Small intestine (tissue), 7 donors: ENCODE results near the gene ORAI2. TPM values are rescaled to one million over a fixed set of nuclear protein-coding genes. Genes with fewer than 3 reads are reported as not detected.

ENCODE experiments used
- DNase-seq, 2 donors: peaks; one replicate each; pipeline versions ENCODE4 v3.0.0 to v3.0.0-alpha.2; 2013
- FAIRE-seq: peaks from 2 replicates; lab custom pipeline; 2012; peaks lifted over from hg19 to GRCh38; lab: Jason Lieb, UNC
- H3K27ac ChIP-seq, 3 donors: one replicate each; pipeline ENCODE4 v1.5.1; 2013; ENCODE audit warnings: low read length in 2 of 3, mild to moderate bottlenecking in 2 of 3, control low read depth in 1 of 3, inconsistent platforms in 1 of 3, low read depth in 1 of 3, moderate library complexity in 1 of 3
- H3K27me3 ChIP-seq, 3 donors: one replicate each; pipeline ENCODE4 v1.6.1; 2013; ENCODE audit warnings: low read length in 3 of 3, inconsistent platforms in 1 of 3; ENCODE audit not compliant: control insufficient read depth in 3 of 3, insufficient read depth in 3 of 3
- H3K36me3 ChIP-seq, 3 donors: one replicate each; pipeline ENCODE4 v1.6.1; 2013; ENCODE audit warnings: low read length in 3 of 3, inconsistent platforms in 1 of 3, low read depth in 1 of 3, mild to moderate bottlenecking in 1 of 3, moderate library complexity in 1 of 3; ENCODE audit not compliant: control insufficient read depth in 3 of 3, insufficient read depth in 2 of 3
- H3K4me1 ChIP-seq, 3 donors: one replicate each; pipeline ENCODE4 v1.6.1; 2013; ENCODE audit warnings: low read length in 2 of 3, inconsistent platforms in 1 of 3, low read depth in 1 of 3, mild to moderate bottlenecking in 1 of 3, moderate library complexity in 1 of 3; ENCODE audit not compliant: control insufficient read depth in 3 of 3, insufficient read depth in 2 of 3
- H3K4me3 ChIP-seq, 3 donors: one replicate each; pipeline ENCODE4 v1.5.1; 2013; ENCODE audit warnings: low read length in 3 of 3, control low read depth in 1 of 3, inconsistent platforms in 1 of 3, low read depth in 1 of 3, mild to moderate bottlenecking in 1 of 3, moderate library complexity in 1 of 3
- H3K9me3 ChIP-seq, 2 donors: one replicate each; pipeline ENCODE4 v1.6.1; 2013; ENCODE audit warnings: low read depth in 1 of 2, low read length in 1 of 2; ENCODE audit not compliant: control insufficient read depth in 2 of 2, insufficient read depth in 1 of 2
- WGBS, 3 donors: extraction: QIAGEN DNeasy Blood & Tissue Kit; methylation state at CpG; one replicate each; pipeline ENCODE4 v1.1.7; 2013; 5-methylcytosine and 5-hydroxymethylcytosine counted together
- polyA plus RNA-seq, 4 donors: library from polyadenylated mRNA; stranded (reverse) in 3 of 4; unstranded in 1 of 4; fragments of 200-250 nt in 3 of 4; fragments of 120-200 nt in 1 of 4; gene quantifications; one replicate each; pipeline versions ENCODE4 v1.2.1 to v1.2.3, GENCODE V29; 2013
- donor health status: healthy with polysubstance abuse.
- donor health status: control.
- donor health status: control.
- donor health status: Bipolar disorder and iron deficiency.
- donor health status: healthy.

Gene ORAI2
- polyA plus RNA-seq, 4 donors = 0.89 to 8.8 (median 5.4) TPM

DNA sequence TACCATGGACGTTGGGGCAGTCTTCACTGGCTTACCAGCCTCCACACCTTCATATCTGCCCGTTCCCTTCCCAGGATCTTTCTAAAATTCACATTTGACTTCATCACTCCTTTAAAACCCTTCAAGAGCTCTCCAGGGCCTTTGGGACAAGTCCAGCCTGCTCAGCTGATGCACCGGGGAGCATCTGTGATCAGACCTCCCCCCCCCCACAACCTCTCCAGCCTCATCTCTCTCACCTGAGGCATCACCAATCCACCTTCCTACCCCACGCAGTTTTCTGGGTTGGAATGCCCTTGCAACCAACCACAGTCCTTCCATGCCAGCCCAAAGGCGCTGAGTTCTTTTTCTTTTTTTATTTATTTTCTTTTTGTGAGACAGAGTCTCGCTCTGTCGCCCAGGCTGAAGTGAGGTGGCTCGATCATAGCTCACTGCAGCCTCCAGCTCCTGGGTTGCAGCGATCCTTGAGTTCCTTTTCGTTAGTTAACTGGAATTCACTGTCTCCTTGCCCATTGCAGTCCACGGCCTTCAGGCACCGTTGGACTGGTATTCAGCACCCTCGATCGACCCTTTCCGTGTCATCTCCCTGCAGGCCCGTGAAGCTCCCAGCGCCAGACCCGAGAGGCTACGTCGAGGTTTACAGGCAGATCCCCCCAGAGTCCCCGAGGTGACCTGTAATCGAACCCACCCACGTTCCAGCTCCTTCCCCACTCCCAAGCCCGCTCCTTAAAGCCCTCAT lies 30.6 kb downstream of the ORAI2 start:
- FAIRE-seq (no peak), DNase-seq (peak in 1 of 2 donors; percentile 14)

DNA sequence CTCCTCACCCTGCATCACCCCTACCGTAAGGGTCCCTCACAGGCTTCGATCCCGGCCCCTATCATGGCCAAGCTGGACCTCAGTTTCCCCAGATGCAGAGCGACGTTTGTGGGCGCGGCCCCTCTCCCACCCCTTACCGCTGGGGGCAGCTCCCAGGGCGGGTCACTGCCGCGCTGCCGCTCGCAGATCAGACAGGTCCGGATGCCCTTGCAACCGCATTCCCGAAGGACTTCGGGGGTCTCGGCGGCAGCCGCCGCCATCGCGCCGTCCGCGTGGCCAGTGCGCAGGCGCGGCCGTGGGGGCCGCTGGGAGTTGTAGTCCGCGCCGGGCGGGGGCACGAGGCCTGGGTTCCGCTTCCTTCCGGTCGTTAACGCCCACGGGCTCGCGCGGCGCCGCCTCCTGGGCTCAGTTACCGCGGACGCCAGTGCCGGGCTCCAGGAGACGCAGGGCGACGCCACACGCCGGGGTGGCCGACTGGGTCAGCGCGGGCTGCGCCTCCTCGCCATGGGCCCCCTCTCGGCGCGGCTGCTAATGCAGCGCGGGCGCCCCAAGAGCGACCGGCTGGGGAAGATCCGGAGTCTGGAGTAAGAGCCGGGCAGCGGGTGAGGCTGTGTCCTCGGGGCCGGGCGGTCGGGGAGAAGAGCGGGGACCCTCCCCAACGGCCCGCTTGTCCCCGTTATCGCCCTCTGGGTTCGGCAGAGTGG lies 31.4 kb downstream of the ORAI2 start, which contains the start of the genes ALKBH4 and LRWD1:
TSS of gene ALKBH4 (minus strand) at position 287 of the 704 bp plus-strand sequence. CDS start at position 260, 27 bp downstream.
TSS of gene LRWD1 (plus strand) at position 408 of the 704 bp plus-strand sequence. CDS start at position 505, 97 bp downstream.
- Histone ChIP-seq H3K36me3 (peaks cover 0 to 37% (median 0%) of the 10 kb centered on the region in 3 donors), H3K4me3 (peak within 1 kb of the TSS; percentile 65 to 98 (median 73)), H3K27me3 (no peaks in the 10 kb centered on the region), H3K9me3 (no peaks in the 10 kb centered on the region), H3K4me1 (peaks cover 7 to 11% (median 9%) of the 10 kb centered on the region in 3 donors), H3K27ac (peak within 1 kb of the TSS; percentile 24 to 53 (median 38))
- DNase-seq = peak; percentile 90 to 96
- FAIRE-seq = no peak
- WGBS, 3 donors = 0 to 1% (median 0%) methylated on average over 43 to 81 of the region's 81 CpGs

More for the DNA sequence above, 30.6 kb downstream of the ORAI2 start:
- peak overlapping the region in 1 of 3 donors; percentile 21 for H3K27ac ChIP-seq
- WGBS, 3 donors = 7 to 12% (median 9%) methylated on average over 24 of the region's 24 CpGs
- peaks cover 3 to 11% (median 9%) of the 10 kb centered on the region in 3 donors for H3K4me1 ChIP-seq
- H3K4me3 ChIP-seq = peak overlapping the region; percentile 65 to 98 (median 73)
- H3K27me3 ChIP-seq = no peaks in the 10 kb centered on the region
- no peaks in the 10 kb centered on the region for H3K9me3 ChIP-seq
- peaks cover 0 to 37% (median 0%) of the 10 kb centered on the region in 3 donors for H3K36me3 ChIP-seq

DNA sequence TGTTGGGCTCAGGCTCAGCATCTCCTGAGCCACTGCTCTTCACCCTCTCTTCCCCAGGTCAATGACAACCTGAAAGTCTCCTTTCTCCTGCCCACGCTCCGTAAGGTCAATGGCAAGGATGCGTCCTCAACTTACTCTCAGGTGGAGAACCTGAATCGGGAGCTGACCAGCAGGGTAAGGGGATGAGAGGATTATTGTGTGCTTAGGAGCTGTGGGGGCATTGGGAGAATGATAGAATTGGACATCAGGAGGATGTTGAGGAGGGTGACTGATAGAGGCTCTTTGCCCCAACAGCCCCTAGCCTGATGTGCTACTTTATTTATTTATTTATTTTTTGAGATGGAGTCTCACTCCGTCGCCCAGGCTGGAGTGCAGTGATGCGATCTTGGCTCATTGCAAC lies 32.7 kb downstream of the ORAI2 start:
- DNase-seq = no peak
- 94 to 99% (median 96%) methylated on average over 7 of the region's 7 CpGs for WGBS, 3 donors
- FAIRE-seq = no peak

GRCh38 chr7:102467581-102468477 lies 34.5 kb downstream of the ORAI2 start:
- 83 to 90% (median 86%) methylated on average over 22 to 24 of the region's 24 CpGs for WGBS, 3 donors
- H3K4me3 ChIP-seq = no peak overlapping the region
- no peak for FAIRE-seq
- peaks cover 0 to 52% (median 0%) of the 10 kb centered on the region in 3 donors for H3K36me3 ChIP-seq
- DNase-seq = no peak
- no peaks in the 10 kb centered on the region for H3K9me3 ChIP-seq
- H3K4me1 ChIP-seq = peaks cover 7 to 11% (median 9%) of the 10 kb centered on the region in 3 donors
- no peaks in the 10 kb centered on the region for H3K27me3 ChIP-seq
- no peak overlapping the region for H3K27ac ChIP-seq

More for the DNA sequence above, 32.7 kb downstream of the ORAI2 start:
- Histone ChIP-seq H3K27ac (no peak overlapping the region), H3K27me3 (no peaks in the 10 kb centered on the region), H3K36me3 (peaks cover 0 to 43% (median 0%) of the 10 kb centered on the region in 3 donors), H3K4me3 (peak overlapping the region in 1 of 3 donors; percentile 65), H3K9me3 (no peaks in the 10 kb centered on the region), H3K4me1 (peaks cover 7 to 11% (median 9%) of the 10 kb centered on the region in 3 donors)

GRCh38 chr7:102468478-102469350 lies 35.3 kb downstream of the ORAI2 start:
- Histone ChIP-seq H3K36me3 (peaks cover 0 to 61% (median 2%) of the 10 kb centered on the region in 3 donors), H3K27me3 (no peaks in the 10 kb centered on the region), H3K27ac (no peak overlapping the region), H3K9me3 (no peaks in the 10 kb centered on the region), H3K4me3 (no peak overlapping the region), H3K4me1 (peaks cover 7 to 9% (median 8%) of the 10 kb centered on the region in 3 donors)
- FAIRE-seq (no peak), DNase-seq (no peak)
- WGBS, 3 donors = 88 to 90% (median 89%) methylated on average over 30 to 40 of the region's 40 CpGs

DNA sequence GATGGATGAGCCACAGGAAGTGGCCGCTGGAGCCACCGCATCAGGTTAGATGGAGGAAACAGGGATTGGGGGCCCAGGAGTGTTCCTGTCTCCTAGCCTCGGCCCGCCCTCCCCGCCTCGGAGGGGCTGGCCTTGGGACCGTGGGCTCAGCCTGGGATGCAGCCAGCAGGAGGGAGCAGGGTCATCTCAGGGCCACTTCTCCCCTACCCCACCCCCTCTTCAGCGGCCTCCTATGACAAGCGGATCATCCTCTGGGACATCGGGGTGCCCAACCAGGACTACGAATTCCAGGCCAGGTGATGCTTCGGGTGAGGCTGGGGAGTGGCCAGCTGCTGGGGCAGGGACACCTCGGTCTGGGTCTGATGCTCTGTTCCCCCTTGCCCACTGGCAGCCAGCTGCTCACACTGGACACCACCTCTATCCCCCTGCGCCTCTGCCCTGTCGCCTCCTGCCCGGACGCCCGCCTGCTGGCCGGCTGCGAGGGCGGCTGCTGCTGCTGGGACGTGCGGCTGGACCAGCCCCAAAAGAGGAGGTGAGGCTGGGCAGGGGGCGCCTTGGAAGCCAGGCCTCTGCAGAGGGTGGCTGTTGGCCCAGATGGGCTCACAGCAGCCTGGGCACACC lies 36.1 kb downstream of the ORAI2 start:
- DNase-seq = no peak
- H3K27ac ChIP-seq = no peak overlapping the region
- no peaks in the 10 kb centered on the region for H3K27me3 ChIP-seq
- no peak for FAIRE-seq
- WGBS, 3 donors = 78 to 90% (median 86%) methylated on average over 17 to 24 of the region's 24 CpGs
- H3K9me3 ChIP-seq = no peaks in the 10 kb centered on the region
- peaks cover 0 to 63% (median 2%) of the 10 kb centered on the region in 3 donors for H3K36me3 ChIP-seq
- peaks cover 5 to 7% (median 5%) of the 10 kb centered on the region in 3 donors for H3K4me1 ChIP-seq
- no peak overlapping the region for H3K4me3 ChIP-seq
